ENCODE results near the gene FAF2.
"Not testable (repeated sequence)": the region's sequence is repeated elsewhere in the genome, so short reads cannot be mapped to it uniquely, and the experiment has no call there.

Gene FAF2

DNA sequence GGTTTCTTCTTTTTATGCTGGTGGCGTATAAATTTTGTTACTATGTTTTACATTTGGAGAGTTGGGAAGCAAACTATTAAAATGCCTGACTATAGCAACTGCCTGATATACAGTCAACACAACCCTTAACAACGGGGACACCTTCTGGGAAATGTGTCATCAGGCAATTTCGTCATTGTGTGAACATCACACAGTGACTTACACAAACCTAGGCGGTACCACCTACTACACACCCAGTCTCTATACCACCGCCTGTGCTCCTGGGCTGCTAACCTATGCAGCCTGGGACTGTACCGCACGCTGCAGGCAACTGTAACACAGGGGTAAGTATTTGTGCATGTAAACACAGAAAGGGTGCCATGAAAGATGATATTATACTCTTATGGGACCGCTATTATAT is 99.6 kb downstream of the FAF2 start:
- no peak for DNase-seq

DNA sequence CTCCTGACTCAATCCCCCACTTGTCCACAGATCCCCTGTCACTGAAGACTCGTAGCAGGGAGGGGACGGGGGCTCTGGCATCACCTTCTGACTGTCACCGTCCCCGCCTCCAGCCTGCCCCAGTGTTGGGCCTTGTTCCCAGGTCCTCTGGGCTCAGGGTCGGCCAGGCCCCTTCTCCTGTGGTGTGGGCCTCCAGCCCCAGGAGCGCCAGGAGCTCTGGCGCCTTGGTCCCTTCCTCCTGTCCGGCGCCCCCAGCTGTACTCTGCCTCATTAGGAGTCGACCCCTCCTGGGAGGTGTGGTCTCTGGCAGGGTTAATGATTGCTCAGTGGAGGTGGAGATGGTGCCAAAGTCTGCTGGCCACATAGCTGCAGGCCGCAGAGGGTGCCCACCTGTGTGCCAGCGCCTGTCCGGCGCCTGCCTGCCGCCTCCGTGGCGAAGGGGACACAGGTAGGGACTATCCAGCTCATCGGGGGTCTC is 100.8 kb downstream of the FAF2 start, which contains the start of gene CDHR2:
TSS of gene CDHR2 (plus strand) at position 376 of the 478 bp plus-strand sequence. CDS start 16,011 bp downstream, outside the sequence.
- no peak for DNase-seq

DNA sequence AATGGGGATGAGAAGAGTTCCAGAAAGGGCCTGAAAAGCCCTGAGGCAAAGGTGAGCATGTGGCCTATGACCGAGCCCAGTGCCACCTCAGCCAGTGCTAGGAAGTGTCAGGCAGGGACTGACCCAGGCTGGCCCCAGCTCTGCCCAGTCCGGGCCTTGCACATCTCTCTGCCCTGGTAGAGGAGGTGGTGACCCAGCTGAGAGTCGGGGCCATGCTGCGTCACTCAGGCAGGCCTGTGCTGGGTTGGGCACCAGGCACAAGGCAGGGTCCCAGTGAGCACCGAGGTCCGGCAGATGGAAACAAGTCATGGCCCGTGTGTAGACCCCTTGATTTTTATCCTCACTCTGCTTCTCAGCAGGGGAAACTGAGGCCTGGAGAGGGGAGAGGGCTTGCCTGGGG is 101.7 kb downstream of the FAF2 start:
- DNase-seq: no peak

DNA sequence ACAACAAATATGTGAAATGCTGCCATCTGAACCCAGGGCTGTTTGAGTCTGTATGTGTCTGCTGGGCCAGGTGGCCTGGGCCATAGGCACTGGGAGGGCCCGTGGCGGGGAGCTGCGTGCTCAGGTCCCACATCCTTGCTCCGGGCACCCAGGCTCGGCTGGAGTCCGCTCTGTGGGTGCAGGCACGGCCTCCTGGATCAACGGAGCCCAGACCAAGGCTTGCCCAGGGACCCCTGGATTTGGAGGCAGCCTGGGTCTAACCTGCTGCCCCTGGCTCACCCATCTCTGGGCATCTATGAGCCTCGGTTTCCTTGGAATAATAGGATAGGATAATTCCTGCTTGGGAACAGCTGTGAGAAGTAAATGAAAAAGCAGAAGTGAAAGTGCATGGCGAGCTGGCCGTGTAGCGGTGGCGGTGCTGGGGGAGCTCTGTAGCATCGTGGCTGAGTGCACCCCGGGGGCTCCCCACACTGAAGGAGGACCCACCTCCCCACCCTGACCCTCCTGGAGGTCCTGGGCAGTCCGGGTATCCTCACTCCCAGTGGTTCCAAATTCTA is 102.2 kb downstream of the FAF2 start:
- no peak for DNase-seq

DNA sequence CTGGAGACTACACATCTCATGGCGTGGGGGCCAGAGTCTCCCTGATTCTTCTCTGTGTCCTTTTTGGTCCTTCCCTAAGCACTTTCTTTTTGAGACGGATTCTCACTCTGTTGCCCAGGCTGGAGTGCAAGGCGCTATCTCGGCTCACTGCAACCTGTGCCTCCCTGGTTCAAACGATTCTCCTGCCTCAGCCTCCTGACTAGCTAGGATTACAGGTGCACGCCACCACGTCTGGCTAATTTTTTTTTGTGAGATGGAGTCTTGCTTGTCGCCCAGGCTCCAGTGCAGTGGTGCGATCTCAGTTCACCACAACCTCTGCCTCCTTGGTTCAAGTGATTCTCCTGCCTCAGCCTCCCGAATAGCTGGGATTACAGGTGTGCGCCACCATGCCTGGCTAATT is 102.8 kb downstream of the FAF2 start:
- DNase-seq: not testable (repeated sequence)

DNA sequence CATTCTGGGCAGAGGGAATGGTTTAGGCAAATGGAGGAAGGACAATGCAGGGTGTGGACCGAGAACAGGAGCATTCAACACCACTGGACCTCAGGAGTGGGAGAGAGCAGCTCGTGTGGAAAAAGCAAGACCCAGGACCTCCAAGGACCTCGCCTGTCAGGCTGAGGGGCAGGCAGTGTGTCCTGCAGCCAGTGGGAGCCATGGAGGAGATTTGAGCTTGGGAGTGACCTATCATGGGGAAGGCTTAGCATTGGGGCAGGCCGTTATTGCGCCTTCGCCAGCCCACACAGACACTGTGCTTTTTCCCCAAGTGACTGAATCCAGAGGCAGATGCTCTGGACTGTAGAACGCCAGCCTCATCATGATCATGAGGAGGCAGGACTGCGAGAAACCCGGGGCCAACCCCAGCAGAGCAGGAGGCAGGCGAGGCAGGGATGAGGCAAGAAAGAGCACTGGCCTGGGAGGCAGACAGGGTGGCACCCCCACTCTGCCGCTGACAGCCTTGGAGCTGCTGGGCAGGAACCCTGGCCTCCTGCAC is 104.2 kb downstream of the FAF2 start:
- no peak for DNase-seq

DNA sequence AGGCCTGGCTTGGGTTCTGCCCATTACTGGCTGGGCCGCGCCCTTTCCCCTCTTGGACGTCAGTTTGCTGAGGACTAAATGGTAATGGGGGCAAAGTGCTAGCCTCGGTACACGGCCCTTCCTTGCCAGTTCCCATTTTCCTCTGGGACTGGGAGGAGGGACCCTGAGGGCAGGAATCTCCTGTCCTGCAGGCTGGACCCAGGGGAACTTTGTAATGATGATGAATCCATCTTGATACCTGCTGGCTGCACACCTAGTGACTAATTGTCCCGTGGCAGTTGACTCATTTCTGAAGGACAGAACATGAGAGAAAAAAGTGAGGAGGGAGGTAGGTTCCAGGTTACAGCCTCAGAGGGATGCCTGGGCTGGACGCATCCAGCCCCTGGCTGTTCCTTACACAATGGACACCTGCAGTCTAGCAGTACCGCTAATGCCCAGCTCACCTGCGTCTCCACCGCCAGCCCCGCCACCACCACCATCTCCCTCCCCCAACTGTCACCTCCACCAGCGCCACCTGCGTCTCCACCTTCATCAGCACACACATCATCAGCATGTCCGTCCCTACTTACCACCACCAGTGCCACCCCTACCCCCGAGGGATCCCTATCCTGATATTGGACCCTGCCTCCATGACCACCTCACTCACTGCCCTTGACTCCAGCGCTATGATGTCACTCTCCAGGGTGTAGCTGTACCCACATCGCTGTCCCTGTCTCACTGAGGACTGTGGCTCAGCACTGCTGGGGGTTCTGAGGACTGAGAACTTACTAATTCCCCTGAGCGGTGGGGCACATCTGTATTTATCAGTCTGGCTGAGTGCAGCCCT is 105.3 kb downstream of the FAF2 start:
- DNase-seq: no peak

DNA sequence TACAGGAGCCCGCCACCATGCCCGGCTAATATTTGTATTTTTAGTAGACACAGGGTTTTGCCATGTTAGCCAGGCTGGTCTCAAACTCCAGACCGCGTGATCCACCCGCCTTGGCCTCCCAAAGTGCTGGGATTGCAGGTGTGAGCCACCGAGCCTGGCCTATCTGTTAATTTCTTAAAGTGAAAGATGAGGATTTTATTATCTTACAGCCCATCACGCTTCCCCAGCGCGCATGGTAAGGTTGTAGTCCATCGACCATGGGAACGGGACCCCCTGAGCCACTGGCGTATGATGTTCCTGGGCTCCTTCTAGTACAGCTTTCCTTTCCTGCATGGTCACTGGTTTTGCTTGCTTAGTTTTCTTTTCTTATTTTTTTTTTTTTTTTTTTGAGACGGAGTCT is 109.7 kb downstream of the FAF2 start:
- DNase-seq: no peak
